Stimulated activated CD8-positive, alpha-beta memory T cell treated with anti-CD3 and anti-CD28 coated beads, Interleukin-4, amount 100 ng/mL, for 1 hour (primary cell): ENCODE data around the gene ITGA11.

Experiments used
- DNase-seq, 2 donors: peaks; one replicate each; pipeline ENCODE4 v3.0.0-alpha.2; 2020; ENCODE audit warnings: low read depth in 2 of 2, low spot score in 1 of 2

Gene ITGA11

DNA sequence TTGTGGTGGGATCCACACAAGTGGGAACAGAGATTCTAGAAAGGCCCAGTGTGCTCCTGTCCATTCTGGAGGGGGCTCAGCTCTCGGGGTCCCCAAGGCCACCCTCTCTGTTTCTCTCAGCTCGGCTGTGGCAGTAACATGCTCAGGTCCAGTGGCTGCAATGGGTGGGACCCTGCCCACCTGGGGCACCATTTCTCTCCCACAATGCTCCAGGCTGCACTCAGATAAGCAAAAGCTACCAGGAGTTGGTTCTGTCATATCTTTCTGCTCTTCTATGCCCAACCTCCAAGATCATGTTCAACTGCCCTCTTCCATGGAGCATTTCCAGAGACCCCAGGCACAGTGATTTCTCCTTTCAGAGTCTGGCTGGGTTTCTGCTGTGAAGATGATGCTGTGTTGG, 40.8 kb downstream of the ITGA11 start:
- DNase-seq: no peak

DNA sequence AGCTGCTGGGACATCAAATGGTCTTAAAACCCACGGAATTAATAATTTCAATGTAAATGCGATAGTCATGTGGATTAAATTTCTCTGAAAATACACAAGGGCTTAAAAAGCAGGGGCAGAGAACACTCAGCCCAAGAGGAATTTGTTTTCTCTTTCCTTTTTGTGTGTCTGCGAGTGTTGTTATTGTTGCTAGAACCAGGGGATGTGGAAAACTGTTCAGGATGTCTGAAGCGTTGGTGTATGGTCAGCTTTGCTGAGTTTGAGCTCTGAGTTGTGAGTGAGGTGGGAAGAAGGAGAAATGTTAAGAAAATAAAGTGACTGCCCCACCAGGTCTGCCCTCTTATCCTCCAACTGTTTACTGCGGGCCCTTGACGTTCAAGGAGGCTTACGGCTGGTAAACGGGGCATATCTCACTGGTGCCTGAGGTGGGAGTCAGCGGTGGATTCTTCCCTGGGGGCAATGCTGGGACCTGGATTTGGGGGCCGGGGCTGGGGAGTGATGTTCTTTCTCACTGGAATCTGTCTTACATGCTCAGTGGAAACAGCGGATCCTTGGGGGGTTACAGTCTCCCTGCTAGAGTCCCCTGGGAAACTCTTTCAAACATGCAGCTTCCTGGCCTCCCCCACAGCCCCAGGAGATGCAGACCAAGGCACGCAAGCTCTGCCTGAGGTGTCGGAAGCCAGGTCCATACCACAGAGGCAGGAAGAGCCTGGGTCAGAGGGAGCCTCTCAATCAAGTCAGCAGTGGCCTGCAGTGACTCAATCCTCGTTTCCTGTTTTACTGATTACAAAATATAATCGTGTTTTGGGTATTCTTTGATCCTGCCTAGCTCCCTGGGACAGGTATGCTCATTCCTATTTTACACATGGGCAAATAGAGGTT, 41.8 kb downstream of the ITGA11 start:
- DNase-seq: no peak

DNA sequence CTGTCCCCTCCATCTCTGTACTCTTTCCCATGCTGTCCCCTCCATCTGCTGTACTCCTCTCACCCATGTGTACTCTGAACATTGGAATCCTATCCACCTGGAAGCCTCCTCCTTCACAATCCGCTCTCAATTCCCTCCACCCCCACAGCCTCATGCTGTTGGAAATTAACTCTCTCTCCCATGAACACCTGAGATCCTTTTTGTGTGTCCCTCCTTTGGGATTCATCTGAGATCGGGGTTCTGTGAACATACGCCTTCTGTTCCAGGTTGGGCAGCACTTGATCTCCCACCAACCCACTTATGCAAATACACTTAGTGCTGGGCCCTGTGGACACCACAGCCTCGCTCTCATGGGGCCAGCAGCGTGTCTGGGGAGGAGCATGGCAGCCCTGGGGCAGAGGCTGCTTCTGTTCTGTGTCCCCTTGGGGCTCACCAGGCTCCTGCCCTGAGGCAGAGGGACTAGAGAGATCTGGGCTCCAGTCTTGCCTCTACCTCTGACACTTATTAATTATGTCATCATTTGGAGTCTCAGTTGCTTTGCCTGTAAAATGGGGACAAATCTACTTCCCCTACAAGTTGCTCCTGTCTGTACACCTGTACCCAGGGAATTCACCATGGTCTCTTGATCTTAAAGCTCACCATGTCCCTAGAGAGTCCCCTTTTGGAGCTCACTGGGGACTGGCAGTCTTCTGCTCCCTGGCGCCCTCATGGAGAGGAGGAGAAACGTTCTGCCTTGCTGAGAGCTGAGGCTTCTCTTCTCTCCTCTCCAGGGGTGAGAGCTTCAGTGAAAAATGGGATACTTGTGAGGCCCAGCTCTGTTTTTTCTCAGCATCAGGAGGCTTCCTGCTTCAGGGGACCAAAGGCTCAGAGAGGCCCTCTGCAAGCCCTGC, 42.7 kb downstream of the ITGA11 start:
- DNase-seq: no peak

DNA sequence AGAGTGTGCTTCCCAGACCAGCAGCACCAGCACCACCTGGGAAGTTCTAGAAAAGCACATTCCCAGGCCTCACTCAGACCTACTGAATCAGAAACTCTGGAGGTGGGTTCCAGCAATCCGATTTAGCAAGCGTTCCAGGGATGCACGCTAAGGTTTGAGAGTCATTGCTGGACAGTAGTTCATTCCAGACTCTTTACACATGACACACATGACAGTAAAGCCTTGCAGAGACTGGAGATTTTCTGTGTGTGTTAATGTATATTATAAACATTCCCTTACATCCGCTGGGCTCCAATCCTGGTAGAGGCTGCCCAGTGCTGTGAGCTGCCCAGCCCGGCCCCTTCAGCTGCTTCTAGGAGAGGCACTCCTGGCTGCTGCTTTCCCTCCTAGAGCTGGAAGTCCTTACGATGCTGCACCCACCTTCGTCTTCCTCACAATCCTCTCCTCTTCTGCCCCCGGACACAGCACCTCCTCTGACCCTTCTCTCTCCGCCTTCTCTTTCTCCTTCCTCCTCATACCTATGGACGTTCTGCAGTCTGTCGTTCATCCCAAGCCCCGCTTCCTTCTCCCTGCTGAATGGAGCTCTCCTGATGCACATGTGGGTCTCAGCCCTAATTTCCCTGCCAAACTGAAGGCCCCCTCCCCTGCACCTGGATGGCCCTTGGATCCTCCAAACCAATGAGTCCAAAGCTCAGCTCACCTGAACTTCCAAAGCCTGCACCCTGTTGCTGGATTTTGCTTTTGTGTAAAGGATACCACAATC, 44.4 kb downstream of the ITGA11 start:
- DNase-seq: no peak

GRCh38 chr15:68386587-68387288, 45.2 kb downstream of the ITGA11 start:
- DNase-seq: no peak

DNA sequence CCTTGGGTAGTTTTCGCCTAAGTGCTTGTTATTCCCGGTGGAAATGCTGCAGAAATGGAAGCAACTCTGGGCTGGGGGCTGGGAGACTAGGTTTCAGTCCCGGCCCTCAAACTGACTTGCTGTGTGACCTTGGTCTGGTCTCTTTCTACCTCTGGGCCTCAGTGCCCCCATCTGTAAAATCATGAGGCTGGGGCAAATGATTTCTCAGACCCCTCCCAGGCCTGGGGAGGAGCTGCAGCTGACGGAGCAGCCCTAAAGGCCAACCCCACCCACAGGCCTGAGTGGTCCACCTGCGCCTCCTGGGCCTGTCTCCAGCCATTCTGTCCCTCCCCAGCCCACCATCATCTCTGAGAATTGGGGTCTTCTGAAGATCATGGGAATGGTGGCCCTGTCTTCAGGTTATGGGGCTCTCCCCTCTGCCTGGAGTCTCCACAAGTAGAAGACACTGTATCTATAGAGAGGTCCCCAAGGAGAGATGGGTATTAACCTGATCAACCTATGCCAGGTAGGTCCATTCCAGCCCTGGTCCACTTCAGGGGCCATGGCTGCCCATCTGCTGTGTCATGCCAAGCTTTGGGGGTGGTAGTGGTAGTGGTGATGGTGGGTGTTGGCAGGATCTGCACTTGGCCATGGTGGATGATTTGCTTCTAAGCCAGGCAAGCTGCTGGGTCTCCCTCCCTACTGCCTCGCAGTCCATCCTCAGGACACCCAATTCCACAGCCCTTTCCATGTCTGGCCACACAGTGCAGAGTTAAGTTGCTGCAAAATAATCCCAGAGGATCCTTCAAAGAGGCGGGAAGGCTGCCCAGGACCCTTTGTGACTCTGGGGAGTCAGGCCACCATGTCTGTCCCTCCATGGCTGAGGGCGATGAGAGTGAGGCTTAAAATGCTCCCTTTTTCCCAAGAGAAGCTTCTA, 46.0 kb downstream of the ITGA11 start:
- no peak for DNase-seq

GRCh38 chr15:68385240-68385561, 46.8 kb downstream of the ITGA11 start:
- DNase-seq: no peak

- no peak for DNase-seq
These were observed 47.3 kb downstream of the ITGA11 start for GRCh38 chr15:68384451-68385239.

- DNase-seq: no peak
These were observed 48.5 kb downstream of the ITGA11 start for GRCh38 chr15:68383161-68384074.

- no peak for DNase-seq
These were observed 49.5 kb downstream of the ITGA11 start for GRCh38 chr15:68382286-68383007.

GRCh38 chr15:68380456-68380855, 51.5 kb downstream of the ITGA11 start:
- no peak for DNase-seq

- no peak for DNase-seq
These were observed 52.1 kb downstream of the ITGA11 start for GRCh38 chr15:68379759-68380290.

GRCh38 chr15:68379058-68379758, 52.8 kb downstream of the ITGA11 start:
- no peak for DNase-seq

DNA sequence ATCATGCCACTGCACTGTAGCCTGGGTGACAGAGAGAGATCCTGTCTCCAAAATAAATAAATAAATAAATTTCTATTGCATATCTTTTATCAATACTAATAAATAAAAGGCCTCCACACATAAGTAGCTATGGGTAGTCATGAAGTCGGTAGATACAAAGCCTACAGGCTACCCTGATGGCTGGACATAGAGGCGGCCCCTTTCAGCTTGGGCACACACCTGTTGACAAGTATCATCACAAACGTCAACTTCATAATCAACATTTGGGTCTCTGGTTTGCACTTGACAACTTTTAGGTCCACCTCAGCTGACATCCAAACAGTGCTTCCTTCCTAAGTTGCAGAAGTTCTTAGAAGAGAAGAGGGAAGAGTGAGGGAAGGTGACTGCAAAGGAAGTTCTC, 53.4 kb downstream of the ITGA11 start:
- DNase-seq: no peak

DNA sequence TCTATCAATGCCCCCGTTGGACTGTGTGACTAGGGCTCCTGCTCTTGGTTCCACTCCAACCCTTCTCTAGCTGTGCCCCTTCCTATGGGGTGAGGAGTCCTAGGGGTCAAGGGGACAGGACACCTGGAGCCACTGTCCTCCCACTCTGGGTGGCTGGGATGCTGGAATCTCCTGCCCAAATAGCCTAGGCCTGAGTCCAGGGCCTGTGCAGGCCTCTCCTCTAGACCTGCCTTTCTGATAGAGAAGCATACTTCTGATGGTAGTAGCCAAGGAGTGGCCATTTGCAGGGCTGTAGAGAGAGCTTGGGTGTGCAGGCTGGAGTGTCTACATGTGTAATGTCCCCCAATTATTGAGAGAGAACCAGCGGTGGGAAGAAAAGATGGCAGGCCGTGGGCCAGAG, 54.2 kb downstream of the ITGA11 start:
- no peak for DNase-seq

DNA sequence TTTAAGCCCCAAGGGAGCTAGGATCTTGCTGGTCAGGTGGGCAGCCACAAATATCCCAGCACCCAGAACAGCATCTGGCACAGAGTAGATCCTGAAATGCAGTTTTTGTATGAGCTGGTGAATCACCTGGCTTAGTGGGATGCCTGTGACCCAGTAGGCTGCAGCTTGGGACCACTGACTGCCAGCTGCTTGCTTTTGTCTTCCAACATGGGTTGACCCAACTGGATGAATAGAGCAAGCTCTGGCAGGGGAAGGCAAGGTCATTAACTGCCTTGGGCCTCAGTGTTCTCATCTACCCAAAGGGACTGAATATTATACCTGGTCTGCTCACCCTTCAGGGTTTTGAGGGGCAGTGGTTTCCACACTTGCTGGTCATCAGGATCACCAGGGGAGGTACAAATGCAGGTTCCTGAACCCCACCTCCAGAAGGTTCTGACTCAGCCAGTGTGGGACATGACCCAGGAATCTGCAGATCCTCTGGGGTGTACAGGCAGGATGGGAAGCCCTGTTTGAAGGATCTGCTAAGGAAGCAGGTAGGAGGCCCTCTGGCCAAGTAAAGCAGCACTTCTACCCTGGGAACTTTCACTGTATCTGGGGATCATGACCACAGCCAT, 55.4 kb downstream of the ITGA11 start:
- no peak for DNase-seq
